Mesothelial cell of epicardium (in vitro differentiated cells): Measurements from ENCODE around the gene TTLL8. TPM values are rescaled to one million over a fixed set of nuclear protein-coding genes. Genes with fewer than 3 reads are reported as not detected.

ENCODE experiments used
- DNase-seq, 2 experiments: peaks; one replicate each; pipeline ENCODE4 v3.0.0; 2021; ENCODE audit warnings: low spot score in 2 of 2; ENCODE audit not compliant: unreplicated experiment in 2 of 2
- H3K27ac Mint-ChIP-seq: 2 replicates; pipeline ENCODE4 v1.8.0; 2021; ENCODE audit warnings: mixed read lengths
- H3K27me3 Mint-ChIP-seq: 2 replicates; pipeline ENCODE4 v1.8.0; 2021; ENCODE audit warnings: low read depth, mixed read lengths
- H3K36me3 Mint-ChIP-seq: 2 replicates; pipeline ENCODE4 v1.8.0; 2021; ENCODE audit warnings: mixed read lengths
- H3K4me1 Mint-ChIP-seq: 2 replicates; pipeline ENCODE4 v1.8.0; 2021; ENCODE audit warnings: mixed read lengths
- H3K4me3 Mint-ChIP-seq: 2 replicates; pipeline ENCODE4 v1.8.0; 2021; ENCODE audit warnings: mild to moderate bottlenecking, moderate library complexity, mixed read lengths
- H3K9me3 Mint-ChIP-seq: 2 replicates; pipeline ENCODE4 v1.8.0; 2021; ENCODE audit warnings: mixed read lengths
- CTCF ChIP-seq: fragments of 200-600 bp; sonication (generic); IDR thresholded peaks from one replicate; pipeline ENCODE4 v1.5.0; 2021; ENCODE audit warnings: antibody characterized with exemption; ENCODE audit not compliant: unreplicated experiment
- total RNA-seq: library from RNA; stranded (reverse); gene quantifications from 3 replicates; pipeline ENCODE4 v1.2.1, GENCODE V29; 2021

The TTLL8 gene
- total RNA-seq, 1 donor from 2014 or later = 0.13 TPM

GRCh38 chr22:50071432-50072166, 13.5 kb upstream of the TTLL8 start:
- Mint-ChIP-seq H3K27ac (no peak overlapping the region), H3K27me3 (no peaks in the 10 kb centered on the region), H3K36me3 (no peaks in the 10 kb centered on the region), H3K9me3 (no peaks in the 10 kb centered on the region), H3K4me1 (no peaks in the 10 kb centered on the region), H3K4me3 (no peak overlapping the region)
- no peak for TF ChIP-seq CTCF
- DNase-seq = no peak

GRCh38 chr22:50070366-50070765, 12.3 kb upstream of the TTLL8 start:
- no peaks in the 10 kb centered on the region for H3K36me3 Mint-ChIP-seq
- DNase-seq = no peak
- H3K27me3 Mint-ChIP-seq = no peaks in the 10 kb centered on the region
- H3K4me1 Mint-ChIP-seq = no peaks in the 10 kb centered on the region
- H3K4me3 Mint-ChIP-seq = no peak overlapping the region
- no peaks in the 10 kb centered on the region for H3K9me3 Mint-ChIP-seq
- no peak for TF ChIP-seq CTCF
- no peak overlapping the region for H3K27ac Mint-ChIP-seq

GRCh38 chr22:50068096-50068495, 10.0 kb upstream of the TTLL8 start:
- Mint-ChIP-seq H3K27ac (no peak overlapping the region), H3K27me3 (no peaks in the 10 kb centered on the region), H3K4me3 (no peak overlapping the region), H3K36me3 (no peaks in the 10 kb centered on the region), H3K4me1 (no peaks in the 10 kb centered on the region), H3K9me3 (no peaks in the 10 kb centered on the region)
- no peak for TF ChIP-seq CTCF
- no peak for DNase-seq

- H3K27ac Mint-ChIP-seq = no peak overlapping the region
- no peaks in the 10 kb centered on the region for H3K4me1 Mint-ChIP-seq
- H3K27me3 Mint-ChIP-seq = no peaks in the 10 kb centered on the region
- no peak overlapping the region for H3K4me3 Mint-ChIP-seq
- H3K36me3 Mint-ChIP-seq = no peaks in the 10 kb centered on the region
- TF ChIP-seq CTCF = no peak
- no peaks in the 10 kb centered on the region for H3K9me3 Mint-ChIP-seq
- no peak for DNase-seq
These were observed 9.1 kb upstream of the TTLL8 start for GRCh38 chr22:50067244-50067643.

GRCh38 chr22:50064453-50064852, 6.4 kb upstream of the TTLL8 start:
- H3K27ac Mint-ChIP-seq = no peak overlapping the region
- H3K36me3 Mint-ChIP-seq = no peaks in the 10 kb centered on the region
- no peaks in the 10 kb centered on the region for H3K27me3 Mint-ChIP-seq
- no peaks in the 10 kb centered on the region for H3K9me3 Mint-ChIP-seq
- DNase-seq = no peak
- H3K4me3 Mint-ChIP-seq = no peak overlapping the region
- TF ChIP-seq CTCF = no peak
- H3K4me1 Mint-ChIP-seq = peaks cover 20% of the 10 kb centered on the region
